ENCODE measurements around the gene SYS1.
"Not testable (repeated sequence)": the region's sequence is repeated elsewhere in the genome, so short reads cannot be mapped to it uniquely, and the experiment has no call there.

Gene SYS1

GRCh38 chr20:45340236-45340847 lies 22.6 kb upstream of the SYS1 start:
- no peak for DNase-seq (ENCODE audit: low read depth)

- DNase-seq (ENCODE audit: low read depth): no peak
These were observed 22.0 kb upstream of the SYS1 start for GRCh38 chr20:45340951-45341350.

- DNase-seq (ENCODE audit: low read depth): no peak
These were observed 21.4 kb upstream of the SYS1 start for GRCh38 chr20:45341579-45341938.

GRCh38 chr20:45341939-45342854 lies 20.8 kb upstream of the SYS1 start:
- DNase-seq (ENCODE audit: low read depth): peak; percentile 71

GRCh38 chr20:45342855-45343531 lies 20.0 kb upstream of the SYS1 start:
- no peak for DNase-seq (ENCODE audit: low read depth)

GRCh38 chr20:45343532-45344167 lies 19.3 kb upstream of the SYS1 start:
- DNase-seq (ENCODE audit: low read depth): no peak

- peak; percentile 95 for DNase-seq (ENCODE audit: low read depth)
These were observed 18.6 kb upstream of the SYS1 start for GRCh38 chr20:45344168-45344860.

GRCh38 chr20:45345104-45345936 lies 17.6 kb upstream of the SYS1 start:
- DNase-seq (ENCODE audit: low read depth): no peak

- no peak for DNase-seq (ENCODE audit: low read depth)
These were observed 16.7 kb upstream of the SYS1 start for GRCh38 chr20:45346291-45346718.

GRCh38 chr20:45346851-45347250 lies 16.1 kb upstream of the SYS1 start:
- DNase-seq (ENCODE audit: low read depth): no peak

GRCh38 chr20:45347297-45347935 lies 15.5 kb upstream of the SYS1 start:
- no peak for DNase-seq (ENCODE audit: low read depth)

- DNase-seq (ENCODE audit: low read depth): peak; percentile 62
These were observed 14.8 kb upstream of the SYS1 start, which contains the start of gene SDC4 for GRCh38 chr20:45347936-45348778. Gene SDC4 (minus strand): TSS chr20:45348424. CDS start chr20:45348384, 40 bp downstream.

GRCh38 chr20:45350217-45350616 lies 12.7 kb upstream of the SYS1 start:
- DNase-seq (ENCODE audit: low read depth): no peak

- not testable (repeated sequence) for DNase-seq (ENCODE audit: low read depth)
These were observed 12.2 kb upstream of the SYS1 start for GRCh38 chr20:45350795-45351194.

GRCh38 chr20:45352729-45353128 lies 10.2 kb upstream of the SYS1 start:
- no peak for DNase-seq (ENCODE audit: low read depth)

GRCh38 chr20:45353746-45354145 lies 9.2 kb upstream of the SYS1 start:
- DNase-seq (ENCODE audit: low read depth): no peak

- DNase-seq (ENCODE audit: low read depth): peak; percentile 65
These were observed 8.3 kb upstream of the SYS1 start for GRCh38 chr20:45354423-45355208.

All from iris pigment epithelial cell (primary cell).